Stimulated activated CD8-positive, alpha-beta memory T cell treated with anti-CD3 and anti-CD28 coated beads, Interleukin-4, amount 100 ng/mL, for 48 hours (primary cell): ENCODE measurements around the gene SCYGR1.
"Not testable (repeated sequence)": the region's sequence is repeated elsewhere in the genome, so short reads cannot be mapped to it uniquely, and the experiment has no call there.

ENCODE experiments used
- DNase-seq: peaks from one replicate; pipeline ENCODE4 v3.0.0-alpha.2; 2020

The SCYGR1 gene

GRCh38 chr2:227368574-227368973 lies 19.2 kb downstream of the SCYGR1 start:
- DNase-seq = no peak

GRCh38 chr2:227367427-227367795 lies 20.3 kb downstream of the SCYGR1 start:
- DNase-seq = no peak

- DNase-seq = no peak
These were observed 20.9 kb downstream of the SCYGR1 start for GRCh38 chr2:227366769-227367426.

- no peak for DNase-seq
These were observed 21.9 kb downstream of the SCYGR1 start for GRCh38 chr2:227365833-227366232.

- DNase-seq = not testable (repeated sequence)
These were observed 23.0 kb downstream of the SCYGR1 start for GRCh38 chr2:227364585-227365263.

GRCh38 chr2:227363756-227364155 lies 24.0 kb downstream of the SCYGR1 start:
- no peak for DNase-seq

GRCh38 chr2:227360351-227360750 lies 27.4 kb downstream of the SCYGR1 start:
- no peak for DNase-seq

GRCh38 chr2:227351639-227352038 lies 36.1 kb downstream of the SCYGR1 start:
- DNase-seq = no peak

- DNase-seq = no peak
These were observed 37.6 kb downstream of the SCYGR1 start for GRCh38 chr2:227349989-227350612.

GRCh38 chr2:227348324-227348723 lies 39.4 kb downstream of the SCYGR1 start:
- DNase-seq = no peak

- DNase-seq = no peak
These were observed 40.6 kb downstream of the SCYGR1 start for GRCh38 chr2:227347117-227347516.

GRCh38 chr2:227344231-227344630 lies 43.5 kb downstream of the SCYGR1 start:
- DNase-seq = no peak

- no peak for DNase-seq
These were observed 46.2 kb downstream of the SCYGR1 start for GRCh38 chr2:227341553-227341952.

- DNase-seq = no peak
These were observed 47.6 kb downstream of the SCYGR1 start for GRCh38 chr2:227340106-227340505.

GRCh38 chr2:227339098-227339599 lies 48.6 kb downstream of the SCYGR1 start:
- no peak for DNase-seq
